ENCODE measurements around the gene RASGRP1.
"Not testable (repeated sequence)": the region's sequence is repeated elsewhere in the genome, so short reads cannot be mapped to it uniquely, and the experiment has no call there.

Gene RASGRP1

GRCh38 chr15:38600236-38600635, 35.6 kb upstream of the RASGRP1 start:
- Histone ChIP-seq H3K36me3 (ENCODE audit: control insufficient read depth in 2 of 2, insufficient read depth in 2 of 2, low read length in 2 of 2) (no peaks in the 10 kb centered on the region), H3K4me1 (ENCODE audit: control insufficient read depth, insufficient read depth, low read length) (no peaks in the 10 kb centered on the region), H3K4me3 (ENCODE audit: low read length in 2 of 2) (no peak overlapping the region), H3K27me3 (ENCODE audit: control insufficient read depth in 1 of 2, insufficient read depth in 2 of 2, low read length in 2 of 2) (no peaks in the 10 kb centered on the region), H3K27ac (ENCODE audit: low read length) (no peak overlapping the region), H3K9ac (ENCODE audit: low read length in 2 of 2) (no peak overlapping the region), H3K9me3 (ENCODE audit: control insufficient read depth in 2 of 2, low read length in 2 of 2) (no peaks in the 10 kb centered on the region)

GRCh38 chr15:38598749-38599148, 34.1 kb upstream of the RASGRP1 start:
- Histone ChIP-seq H3K9me3 (ENCODE audit: control insufficient read depth in 2 of 2, low read length in 2 of 2) (no peaks in the 10 kb centered on the region), H3K27ac (ENCODE audit: low read length) (no peak overlapping the region), H3K4me1 (ENCODE audit: control insufficient read depth, insufficient read depth, low read length) (no peaks in the 10 kb centered on the region), H3K9ac (ENCODE audit: low read length in 2 of 2) (no peak overlapping the region), H3K27me3 (ENCODE audit: control insufficient read depth in 1 of 2, insufficient read depth in 2 of 2, low read length in 2 of 2) (no peaks in the 10 kb centered on the region), H3K4me3 (ENCODE audit: low read length in 2 of 2) (no peak overlapping the region), H3K36me3 (ENCODE audit: control insufficient read depth in 2 of 2, insufficient read depth in 2 of 2, low read length in 2 of 2) (no peaks in the 10 kb centered on the region)

- H3K9ac ChIP-seq (ENCODE audit: low read length in 2 of 2) = no peak overlapping the region
- H3K4me3 ChIP-seq (ENCODE audit: low read length in 2 of 2) = no peak overlapping the region
- H3K27me3 ChIP-seq (ENCODE audit: control insufficient read depth in 1 of 2, insufficient read depth in 2 of 2, low read length in 2 of 2) = peaks cover 0 to 2% of the 10 kb centered on the region in 2 donors
- no peak overlapping the region for H3K27ac ChIP-seq (ENCODE audit: low read length)
- no peaks in the 10 kb centered on the region for H3K36me3 ChIP-seq (ENCODE audit: control insufficient read depth in 2 of 2, insufficient read depth in 2 of 2, low read length in 2 of 2)
- no peaks in the 10 kb centered on the region for H3K4me1 ChIP-seq (ENCODE audit: control insufficient read depth, insufficient read depth, low read length)
- H3K9me3 ChIP-seq (ENCODE audit: control insufficient read depth in 2 of 2, low read length in 2 of 2) = no peaks in the 10 kb centered on the region
These were observed 32.7 kb upstream of the RASGRP1 start for GRCh38 chr15:38597219-38597800.

DNA sequence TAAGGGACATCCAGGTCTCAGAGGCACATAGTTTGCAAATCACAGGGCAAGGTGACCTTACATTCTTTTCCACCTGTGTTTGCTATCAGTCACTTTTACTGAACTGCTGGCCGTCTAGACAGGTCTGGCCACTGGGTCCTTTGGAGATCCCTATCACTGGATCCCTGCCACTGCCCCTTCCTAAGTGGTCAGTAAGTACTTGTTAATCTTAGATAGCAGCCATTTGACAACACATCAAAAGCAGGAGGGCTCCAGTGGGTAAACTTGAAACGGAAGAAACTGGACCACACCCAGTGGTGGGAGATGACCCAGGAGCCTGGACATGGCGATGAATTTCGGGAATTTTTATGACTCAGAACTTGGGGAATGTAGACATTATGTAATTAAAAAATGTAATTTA, 28.9 kb upstream of the RASGRP1 start:
- H3K27ac ChIP-seq (ENCODE audit: low read length) = no peak overlapping the region
- no peak overlapping the region for H3K4me3 ChIP-seq (ENCODE audit: low read length in 2 of 2)
- H3K27me3 ChIP-seq (ENCODE audit: control insufficient read depth in 1 of 2, insufficient read depth in 2 of 2, low read length in 2 of 2) = peaks cover 0 to 2% of the 10 kb centered on the region in 2 donors
- H3K9me3 ChIP-seq (ENCODE audit: control insufficient read depth in 2 of 2, low read length in 2 of 2) = no peaks in the 10 kb centered on the region
- H3K4me1 ChIP-seq (ENCODE audit: control insufficient read depth, insufficient read depth, low read length) = no peaks in the 10 kb centered on the region
- H3K9ac ChIP-seq (ENCODE audit: low read length in 2 of 2) = no peak overlapping the region
- no peaks in the 10 kb centered on the region for H3K36me3 ChIP-seq (ENCODE audit: control insufficient read depth in 2 of 2, insufficient read depth in 2 of 2, low read length in 2 of 2)

- H3K27ac ChIP-seq (ENCODE audit: low read length) = no peak overlapping the region
- H3K4me1 ChIP-seq (ENCODE audit: control insufficient read depth, insufficient read depth, low read length) = no peaks in the 10 kb centered on the region
- H3K9me3 ChIP-seq (ENCODE audit: control insufficient read depth in 2 of 2, low read length in 2 of 2) = no peaks in the 10 kb centered on the region
- no peak overlapping the region for H3K9ac ChIP-seq (ENCODE audit: low read length in 2 of 2)
- no peak overlapping the region for H3K4me3 ChIP-seq (ENCODE audit: low read length in 2 of 2)
- no peaks in the 10 kb centered on the region for H3K36me3 ChIP-seq (ENCODE audit: control insufficient read depth in 2 of 2, insufficient read depth in 2 of 2, low read length in 2 of 2)
- H3K27me3 ChIP-seq (ENCODE audit: control insufficient read depth in 1 of 2, insufficient read depth in 2 of 2, low read length in 2 of 2) = peaks cover 0 to 2% of the 10 kb centered on the region in 2 donors
These were observed 24.9 kb upstream of the RASGRP1 start for GRCh38 chr15:38589502-38589901.

GRCh38 chr15:38588672-38589071, 24.1 kb upstream of the RASGRP1 start:
- Histone ChIP-seq H3K4me1 (ENCODE audit: control insufficient read depth, insufficient read depth, low read length) (no peaks in the 10 kb centered on the region), H3K27me3 (ENCODE audit: control insufficient read depth in 1 of 2, insufficient read depth in 2 of 2, low read length in 2 of 2) (peaks cover 0 to 2% of the 10 kb centered on the region in 2 donors), H3K9ac (ENCODE audit: low read length in 2 of 2) (no peak overlapping the region), H3K36me3 (ENCODE audit: control insufficient read depth in 2 of 2, insufficient read depth in 2 of 2, low read length in 2 of 2) (no peaks in the 10 kb centered on the region), H3K4me3 (ENCODE audit: low read length in 2 of 2) (no peak overlapping the region), H3K9me3 (ENCODE audit: control insufficient read depth in 2 of 2, low read length in 2 of 2) (no peaks in the 10 kb centered on the region), H3K27ac (ENCODE audit: low read length) (no peak overlapping the region)

DNA sequence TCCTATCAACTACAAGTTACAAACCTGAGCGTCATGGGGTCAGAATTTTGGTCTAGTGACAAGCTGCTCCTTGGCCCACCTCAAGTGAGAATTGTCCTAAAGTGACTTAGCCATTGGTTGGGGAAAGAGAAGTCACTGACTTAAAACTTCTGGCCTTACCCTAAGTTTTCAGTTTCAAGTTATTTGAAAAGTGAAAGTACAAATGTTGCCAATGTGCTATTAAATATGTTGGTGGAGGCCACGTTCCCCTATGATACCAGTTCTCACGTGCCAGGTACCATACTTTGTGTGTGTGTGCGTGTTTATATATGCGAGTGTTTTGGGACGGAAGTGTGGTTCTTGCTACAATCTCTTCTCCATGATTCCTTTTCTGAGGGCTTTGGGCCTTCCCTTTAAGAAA, 22.6 kb upstream of the RASGRP1 start:
- H3K36me3 ChIP-seq (ENCODE audit: control insufficient read depth in 2 of 2, insufficient read depth in 2 of 2, low read length in 2 of 2) = no peaks in the 10 kb centered on the region
- no peak overlapping the region for H3K4me3 ChIP-seq (ENCODE audit: low read length in 2 of 2)
- no peak overlapping the region for H3K9ac ChIP-seq (ENCODE audit: low read length in 2 of 2)
- H3K27ac ChIP-seq (ENCODE audit: low read length) = no peak overlapping the region
- no peaks in the 10 kb centered on the region for H3K27me3 ChIP-seq (ENCODE audit: control insufficient read depth in 1 of 2, insufficient read depth in 2 of 2, low read length in 2 of 2)
- no peaks in the 10 kb centered on the region for H3K4me1 ChIP-seq (ENCODE audit: control insufficient read depth, insufficient read depth, low read length)
- no peaks in the 10 kb centered on the region for H3K9me3 ChIP-seq (ENCODE audit: control insufficient read depth in 2 of 2, low read length in 2 of 2)

- H3K4me1 ChIP-seq (ENCODE audit: control insufficient read depth, insufficient read depth, low read length); H3K27ac ChIP-seq (ENCODE audit: low read length); H3K4me3 ChIP-seq (ENCODE audit: low read length in 2 of 2); H3K9ac ChIP-seq (ENCODE audit: low read length in 2 of 2); H3K9me3 ChIP-seq (ENCODE audit: control insufficient read depth in 2 of 2, low read length in 2 of 2); H3K36me3 ChIP-seq (ENCODE audit: control insufficient read depth in 2 of 2, insufficient read depth in 2 of 2, low read length in 2 of 2); H3K27me3 ChIP-seq (ENCODE audit: control insufficient read depth in 1 of 2, insufficient read depth in 2 of 2, low read length in 2 of 2): not testable (repeated sequence)
These were observed 21.4 kb upstream of the RASGRP1 start for GRCh38 chr15:38586005-38586404.

DNA sequence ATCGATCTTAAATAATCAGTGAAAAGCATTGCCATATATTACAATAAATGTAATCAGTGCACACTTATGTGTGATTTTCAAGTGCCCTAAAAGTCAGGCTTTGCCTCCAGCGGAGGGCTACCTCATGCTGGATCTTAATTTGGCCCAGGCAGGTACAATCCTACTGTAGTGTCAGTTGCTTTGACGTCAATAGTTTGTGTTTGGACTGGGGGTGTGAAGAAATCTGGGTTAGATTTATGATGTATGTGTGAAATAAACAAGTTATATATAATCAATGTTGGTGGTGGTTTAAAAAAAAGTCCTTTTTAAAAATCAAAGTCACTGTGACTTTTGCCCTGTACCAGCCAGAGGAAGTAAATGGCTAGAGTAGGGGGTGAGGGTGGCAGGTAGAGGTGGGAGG, 14.0 kb upstream of the RASGRP1 start:
- no peaks in the 10 kb centered on the region for H3K4me1 ChIP-seq (ENCODE audit: control insufficient read depth, insufficient read depth, low read length)
- no peak overlapping the region for H3K27ac ChIP-seq (ENCODE audit: low read length)
- no peak overlapping the region for H3K4me3 ChIP-seq (ENCODE audit: low read length in 2 of 2)
- H3K36me3 ChIP-seq (ENCODE audit: control insufficient read depth in 2 of 2, insufficient read depth in 2 of 2, low read length in 2 of 2) = no peaks in the 10 kb centered on the region
- H3K9ac ChIP-seq (ENCODE audit: low read length in 2 of 2) = no peak overlapping the region
- H3K27me3 ChIP-seq (ENCODE audit: control insufficient read depth in 1 of 2, insufficient read depth in 2 of 2, low read length in 2 of 2) = peaks cover 0 to 2% of the 10 kb centered on the region in 2 donors
- no peaks in the 10 kb centered on the region for H3K9me3 ChIP-seq (ENCODE audit: control insufficient read depth in 2 of 2, low read length in 2 of 2)

GRCh38 chr15:38577424-38577987, 12.9 kb upstream of the RASGRP1 start:
- no peaks in the 10 kb centered on the region for H3K9me3 ChIP-seq (ENCODE audit: control insufficient read depth in 2 of 2, low read length in 2 of 2)
- no peak overlapping the region for H3K9ac ChIP-seq (ENCODE audit: low read length in 2 of 2)
- H3K27me3 ChIP-seq (ENCODE audit: control insufficient read depth in 1 of 2, insufficient read depth in 2 of 2, low read length in 2 of 2) = peaks cover 0 to 2% of the 10 kb centered on the region in 2 donors
- no peaks in the 10 kb centered on the region for H3K4me1 ChIP-seq (ENCODE audit: control insufficient read depth, insufficient read depth, low read length)
- H3K36me3 ChIP-seq (ENCODE audit: control insufficient read depth in 2 of 2, insufficient read depth in 2 of 2, low read length in 2 of 2) = no peaks in the 10 kb centered on the region
- H3K27ac ChIP-seq (ENCODE audit: low read length) = no peak overlapping the region
- no peak overlapping the region for H3K4me3 ChIP-seq (ENCODE audit: low read length in 2 of 2)

DNA sequence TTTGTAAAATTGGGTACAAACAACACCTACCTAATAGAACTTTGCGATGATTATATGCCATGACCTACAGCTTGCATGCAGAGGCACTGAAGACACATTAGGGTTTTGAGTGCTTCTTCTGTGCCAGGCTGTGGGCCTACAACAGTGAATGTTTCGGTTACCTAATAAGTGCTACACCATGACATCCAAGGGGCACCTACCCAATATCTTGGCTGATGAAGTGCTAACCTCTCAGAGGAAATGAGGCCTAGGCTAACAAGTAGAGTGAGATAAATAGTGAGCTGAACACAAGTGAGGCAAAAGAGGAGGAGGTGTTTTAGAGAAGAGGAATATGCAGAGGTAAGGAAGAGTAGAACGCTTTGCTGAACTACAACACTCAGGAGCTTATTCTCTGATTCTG, 12.2 kb upstream of the RASGRP1 start:
- Histone ChIP-seq H3K9me3 (ENCODE audit: control insufficient read depth in 2 of 2, low read length in 2 of 2) (no peaks in the 10 kb centered on the region), H3K27ac (ENCODE audit: low read length) (no peak overlapping the region), H3K9ac (ENCODE audit: low read length in 2 of 2) (no peak overlapping the region), H3K4me3 (ENCODE audit: low read length in 2 of 2) (no peak overlapping the region), H3K27me3 (ENCODE audit: control insufficient read depth in 1 of 2, insufficient read depth in 2 of 2, low read length in 2 of 2) (peaks cover 0 to 2% of the 10 kb centered on the region in 2 donors), H3K36me3 (ENCODE audit: control insufficient read depth in 2 of 2, insufficient read depth in 2 of 2, low read length in 2 of 2) (no peaks in the 10 kb centered on the region), H3K4me1 (ENCODE audit: control insufficient read depth, insufficient read depth, low read length) (no peaks in the 10 kb centered on the region)
